SK-MEL-5 (cell line): ENCODE data around the gene PEPD. TPM values are rescaled to one million over a fixed set of nuclear protein-coding genes. Genes with fewer than 3 reads are reported as not detected.

Experiments used
- total RNA-seq: library from RNA; depleted of rRNA; stranded (reverse); fragments of >200 nt; shearing (Covaris generic); gene quantifications from 2 replicates; pipeline ENCODE4 v1.2.3, GENCODE V29; 2014; rRNA removed

The PEPD gene
- total RNA-seq, 1 experiment from 2014 or later, result 162 TPM

Other genes starting within 250 kb of the PEPD start
- gene CEBPA, start 219.3 kb downstream of the PEPD start, total RNA-seq, result 2.4 and 2.5 TPM in 2 replicates
- 28.5 and 33.4 TPM in 2 replicates for gene CEBPG, start 148.1 kb downstream of the PEPD start, total RNA-seq
- 0.79 and 2.7 TPM in 2 replicates for gene CHST8, start 100.2 kb upstream of the PEPD start, total RNA-seq